GM06990 (cell line): ENCODE data around the gene FOXJ3.

Experiments
- DNase-seq: peaks from one replicate; pipeline ENCODE4 v3.0.0-alpha.2; 2011; ENCODE audit not compliant: insufficient read length; ENCODE audit errors: extremely low read depth
- H3K27me3 ChIP-seq: replicated peaks from 2 replicates; pipeline ENCODE4 v1.6.0; 2011; ENCODE audit warnings: low read length; ENCODE audit not compliant: control insufficient read depth, insufficient read depth
- H3K36me3 ChIP-seq: 2 replicates; pipeline ENCODE4 v1.5.1; 2011; ENCODE audit warnings: low read length; ENCODE audit not compliant: control insufficient read depth, insufficient read depth
- H3K4me3 ChIP-seq: replicated peaks from 2 replicates; pipeline ENCODE4 v1.5.1; 2011; ENCODE audit warnings: low read depth, mild to moderate bottlenecking, control low read depth, low read length
- TF ChIP-seq, protein P1 (sequence below): IDR thresholded peaks from 2 replicates; pipeline ENCODE4 v1.5.1; 2011; ENCODE audit warnings: low read length, control low read depth, mild to moderate bottlenecking, inconsistent platforms; ENCODE audit not compliant: insufficient read depth, poor library complexity, severe bottlenecking

Gene FOXJ3

DNA sequence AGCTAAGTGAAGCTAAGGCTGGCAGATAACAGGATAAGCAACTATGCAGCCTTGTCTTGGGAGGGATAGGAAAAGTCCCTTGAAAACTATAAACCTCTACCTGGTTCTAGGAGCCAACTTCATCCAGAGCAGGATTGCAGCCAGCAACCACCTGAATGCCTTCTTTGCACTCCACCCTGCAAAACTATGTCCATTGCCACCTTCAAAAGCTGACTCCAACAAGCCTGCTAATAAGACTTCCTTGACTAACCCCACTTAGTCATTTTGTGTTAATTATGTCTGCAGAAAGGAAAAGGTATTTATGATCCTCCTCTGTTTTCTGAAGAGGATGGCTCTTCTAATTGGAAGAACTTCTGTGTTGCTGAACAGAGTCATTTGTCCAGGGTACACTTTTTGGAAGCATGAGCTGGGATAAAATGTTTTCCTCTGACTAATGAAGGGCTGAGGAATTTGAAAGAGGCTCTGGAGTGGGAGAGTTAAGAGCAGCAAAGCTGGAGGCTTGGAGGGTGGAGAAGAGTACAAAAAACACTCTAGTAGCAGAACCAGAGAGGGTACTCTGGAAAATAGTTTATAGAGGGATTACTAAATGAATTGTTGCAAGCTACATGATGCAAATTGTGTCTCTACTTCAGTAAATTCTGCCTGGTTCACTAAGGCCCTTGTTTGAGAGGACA lies 36.0 kb upstream of the FOXJ3 start:
- Histone ChIP-seq H3K36me3 (no peaks in the 10 kb centered on the region), H3K27me3 (no peaks in the 10 kb centered on the region; the same call in 1 of the 2 replicates), H3K4me3 (no peak overlapping the region)
- no peak for DNase-seq
- TF ChIP-seq, protein P1, sequence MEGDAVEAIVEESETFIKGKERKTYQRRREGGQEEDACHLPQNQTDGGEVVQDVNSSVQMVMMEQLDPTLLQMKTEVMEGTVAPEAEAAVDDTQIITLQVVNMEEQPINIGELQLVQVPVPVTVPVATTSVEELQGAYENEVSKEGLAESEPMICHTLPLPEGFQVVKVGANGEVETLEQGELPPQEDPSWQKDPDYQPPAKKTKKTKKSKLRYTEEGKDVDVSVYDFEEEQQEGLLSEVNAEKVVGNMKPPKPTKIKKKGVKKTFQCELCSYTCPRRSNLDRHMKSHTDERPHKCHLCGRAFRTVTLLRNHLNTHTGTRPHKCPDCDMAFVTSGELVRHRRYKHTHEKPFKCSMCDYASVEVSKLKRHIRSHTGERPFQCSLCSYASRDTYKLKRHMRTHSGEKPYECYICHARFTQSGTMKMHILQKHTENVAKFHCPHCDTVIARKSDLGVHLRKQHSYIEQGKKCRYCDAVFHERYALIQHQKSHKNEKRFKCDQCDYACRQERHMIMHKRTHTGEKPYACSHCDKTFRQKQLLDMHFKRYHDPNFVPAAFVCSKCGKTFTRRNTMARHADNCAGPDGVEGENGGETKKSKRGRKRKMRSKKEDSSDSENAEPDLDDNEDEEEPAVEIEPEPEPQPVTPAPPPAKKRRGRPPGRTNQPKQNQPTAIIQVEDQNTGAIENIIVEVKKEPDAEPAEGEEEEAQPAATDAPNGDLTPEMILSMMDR = no peak

GRCh38 chr1:42369471-42369870 lies 34.4 kb upstream of the FOXJ3 start:
- Histone ChIP-seq H3K27me3 (no peaks in the 10 kb centered on the region), H3K4me3 (no peak overlapping the region)
- DNase-seq = no peak

GRCh38 chr1:42368096-42368795 lies 33.2 kb upstream of the FOXJ3 start:
- H3K27me3 ChIP-seq = no peaks in the 10 kb centered on the region
- DNase-seq = no peak
- H3K4me3 ChIP-seq = no peak overlapping the region
- H3K36me3 ChIP-seq = no peaks in the 10 kb centered on the region
- TF ChIP-seq, protein P1 = no peak

More at GRCh38 chr1:42369471-42369870, 34.4 kb upstream of the FOXJ3 start:
- no peaks in the 10 kb centered on the region for H3K36me3 ChIP-seq
- TF ChIP-seq, protein P1 = no peak

DNA sequence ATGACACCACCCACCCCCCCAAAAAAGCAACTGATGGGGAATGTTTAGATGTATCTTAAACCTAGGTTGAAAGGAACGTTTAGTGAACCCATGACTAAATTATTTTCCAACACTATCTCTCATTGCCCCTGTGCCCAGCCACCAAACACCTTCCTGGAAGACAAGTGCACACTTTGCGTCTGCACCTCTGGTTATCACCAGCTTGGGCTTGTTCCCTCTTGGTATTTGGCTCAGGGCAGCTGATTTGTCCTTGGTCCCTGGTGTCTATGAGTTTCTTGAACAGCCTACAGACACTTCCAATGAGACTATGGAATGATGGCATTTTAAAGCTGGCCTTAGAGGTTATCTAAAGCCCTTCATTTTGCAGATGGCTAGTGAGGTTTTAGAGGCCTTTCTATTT lies 30.1 kb upstream of the FOXJ3 start:
- TF ChIP-seq, protein P1 = no peak
- Histone ChIP-seq H3K4me3 (no peak overlapping the region), H3K27me3 (no peaks in the 10 kb centered on the region), H3K36me3 (no peaks in the 10 kb centered on the region)
- DNase-seq = no peak

DNA sequence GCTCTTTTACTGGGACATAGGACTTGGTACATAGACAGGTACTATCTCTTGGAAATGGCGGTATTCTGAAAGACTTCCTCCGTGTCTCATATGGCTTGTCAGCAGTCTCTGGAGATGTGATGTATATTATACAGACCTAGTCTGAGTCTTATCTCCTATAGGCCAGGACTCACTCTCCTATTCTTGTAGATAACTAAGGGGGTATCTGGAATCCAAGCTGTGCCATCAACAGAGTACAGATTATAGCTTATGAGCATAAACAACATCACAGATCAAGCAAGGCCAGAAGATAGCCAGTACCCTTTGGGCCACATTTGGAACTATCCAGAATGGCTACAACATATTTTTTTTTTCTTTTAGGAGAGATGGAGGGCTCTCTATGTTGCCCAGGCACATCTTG lies 29.5 kb upstream of the FOXJ3 start:
- DNase-seq = no peak
- no peaks in the 10 kb centered on the region for H3K27me3 ChIP-seq
- H3K4me3 ChIP-seq = no peak overlapping the region
- TF ChIP-seq, protein P1 = no peak
- H3K36me3 ChIP-seq = no peaks in the 10 kb centered on the region
